Activated naive CD4-positive, alpha-beta T cell (primary cell): ENCODE data around the gene CTNNA3.

Experiments
- DNase-seq, 4 experiments: peaks; one replicate each; lab custom pipeline; 2025; lab: John Stamatoyannopoulos, UW

CTNNA3 gene

GRCh38 chr10:66215920-66216319, 1480.1 kb downstream of the CTNNA3 start:
- no peak for DNase-seq

GRCh38 chr10:66214721-66215404, 1481.1 kb downstream of the CTNNA3 start:
- no peak for DNase-seq

GRCh38 chr10:66209025-66209424, 1487.0 kb downstream of the CTNNA3 start:
- DNase-seq = no peak

GRCh38 chr10:66204838-66205237, 1491.2 kb downstream of the CTNNA3 start:
- no peak for DNase-seq

- DNase-seq = no peak
These were observed 1493.9 kb downstream of the CTNNA3 start for GRCh38 chr10:66202101-66202500.

- no peak for DNase-seq
These were observed 1503.7 kb downstream of the CTNNA3 start for GRCh38 chr10:66192162-66192831.

GRCh38 chr10:66190413-66190812, 1505.6 kb downstream of the CTNNA3 start:
- no peak for DNase-seq

GRCh38 chr10:66189271-66189670, 1506.7 kb downstream of the CTNNA3 start:
- no peak for DNase-seq

GRCh38 chr10:66187053-66187733, 1508.8 kb downstream of the CTNNA3 start:
- DNase-seq = no peak

GRCh38 chr10:66183028-66183427, 1513.0 kb downstream of the CTNNA3 start:
- no peak for DNase-seq

- no peak for DNase-seq
These were observed 1515.2 kb downstream of the CTNNA3 start for GRCh38 chr10:66180581-66181318.

- no peak for DNase-seq
These were observed 1516.0 kb downstream of the CTNNA3 start for GRCh38 chr10:66180021-66180420.

GRCh38 chr10:66176772-66177171, 1519.2 kb downstream of the CTNNA3 start:
- DNase-seq = no peak

- DNase-seq = no peak
These were observed 1528.2 kb downstream of the CTNNA3 start for GRCh38 chr10:66167816-66168215.

- DNase-seq = no peak
These were observed 1533.3 kb downstream of the CTNNA3 start for GRCh38 chr10:66162560-66163143.

GRCh38 chr10:66151346-66151745, 1544.6 kb downstream of the CTNNA3 start:
- no peak for DNase-seq

- DNase-seq = no peak
These were observed 1547.7 kb downstream of the CTNNA3 start for GRCh38 chr10:66148312-66148711.

- no peak for DNase-seq
These were observed 1552.0 kb downstream of the CTNNA3 start for GRCh38 chr10:66144016-66144415.

GRCh38 chr10:66102756-66103155, 1593.2 kb downstream of the CTNNA3 start:
- DNase-seq = no peak

GRCh38 chr10:66098595-66099480, 1597.2 kb downstream of the CTNNA3 start:
- DNase-seq = no peak

GRCh38 chr10:66095610-66096009, 1600.4 kb downstream of the CTNNA3 start:
- no peak for DNase-seq
